ENCODE results near the gene LDHD. TPM values are rescaled to one million over a fixed set of nuclear protein-coding genes. Genes with fewer than 3 reads are reported as not detected.

The LDHD gene
- total and polyA plus RNA-seq, 10 of the 15 experiments (the other 5 are each of a cell fraction or from before 2014, with no cell fraction given) = 0.10 to 0.12 TPM; not detected in 8

GRCh38 chr16:75087375-75087979 is 29.1 kb downstream of the LDHD start:
- H3K36me3 ChIP-seq (ENCODE audit: control insufficient read depth in 2 of 2, insufficient read depth in 2 of 2, low read length in 1 of 2) = peaks cover 0 to 1% of the 10 kb centered on the region in 2 experiments; a peak in 1 of 4 replicates
- H3K27me3 ChIP-seq (replicated peaks in 1 of 2; ENCODE audit: control insufficient read depth in 2 of 2, insufficient read depth in 2 of 2, low read length in 1 of 2) = no peaks in the 10 kb centered on the region
- no peak overlapping the region for H3K27ac ChIP-seq (ENCODE audit: control insufficient read depth, insufficient read depth)
- FAIRE-seq (peak; percentile 23), ATAC-seq (no peak; the same call in 2 of the 3 replicates), DNase-seq (ENCODE audit: low read depth, low spot score) (no peak)
- 0 out of 2 replicates have a peak, but pooled peaks have one; percentile 12 for TF ChIP-seq EED (IDR thresholded peaks at IDR 0.05; ENCODE audit: low read depth)
- no peak for TF ChIP-seq KAT2A (conservative IDR thresholded peaks at IDR 0.05; ENCODE audit: control insufficient read depth, low read depth, low read length)
- TF ChIP-seq TAF1 (IDR thresholded peaks at IDR 0.05; ENCODE audit: borderline replicate concordance, low read depth, low read length) = no peak
- no peak for TF ChIP-seq ZNF217 (IDR thresholded peaks at IDR 0.05)
- H3K4me2 ChIP-seq (ENCODE audit: control insufficient read depth, insufficient read depth) = no peak overlapping the region
- ChIA-PET POLR2A (no interaction called here), CTCF (interaction anchor here (1.3 kb wide), 2 partner anchors 9 to 223 kb away, joined by 3 read pairs; no protein-coding TSS in a partner anchor), RAD21 (ENCODE audit: unreplicated experiment) (no interaction called here), SMC1A (ENCODE audit: uncharacterized antibody, unreplicated experiment) (interaction anchor here (1.1 to 1.8 kb wide), 3 partner anchors 12 to 43 kb away, joined by 3 to 5 read pairs (median 4); no protein-coding TSS in a partner anchor)
- 84% methylated on average over 10 of the region's 10 CpGs for WGBS (ENCODE audit: insufficient coverage, insufficient replicate concordance, low lambda C conversion rate, missing lambda C conversion rate)
- H3K9ac ChIP-seq (ENCODE audit: control insufficient read depth, insufficient read depth, low read length) = no peak overlapping the region
- H3K79me2 ChIP-seq (ENCODE audit: control insufficient read depth, insufficient read depth, low read length) = no peaks in the 10 kb centered on the region; the same call in 1 of the 2 replicates
- BruUV-seq (replicated peaks) = no TSS peak
- no peak overlapping the region for H3K4me3 ChIP-seq
- no peaks in the 10 kb centered on the region for H3K9me3 ChIP-seq (replicated peaks; ENCODE audit: control insufficient read depth, insufficient read depth, low read length)
- in situ Hi-C loops (cut with MboI) = no loop called here
- H4K20me1 ChIP-seq (ENCODE audit: control insufficient read depth, insufficient read depth) = no peaks in the 10 kb centered on the region; the same call in 1 of the 2 replicates
- peak overlapping the region; percentile 24; the same call in 1 of the 2 replicates for H2AFZ ChIP-seq (ENCODE audit: control insufficient read depth, low read depth, low read length)
- intact Hi-C loops (cut with micrococcal nuclease; ENCODE audit: unreplicated experiment) = no loop called here
- H3K4me1 ChIP-seq (ENCODE audit: control insufficient read depth, insufficient read depth, low read length) = peaks cover 15% of the 10 kb centered on the region

GRCh38 chr16:75086688-75087374 is 29.7 kb downstream of the LDHD start:
- BruUV-seq (replicated peaks) = no TSS peak
- ChIA-PET CTCF (interaction anchor here (1.3 to 1.5 kb wide), 2 partner anchors 24 to 222 kb away, joined by 3 to 4 read pairs; no protein-coding TSS in a partner anchor), SMC1A (ENCODE audit: uncharacterized antibody, unreplicated experiment) (interaction anchor here (1.1 to 1.8 kb wide), 3 partner anchors 11 to 44 kb away, joined by 3 to 5 read pairs (median 4); no protein-coding TSS in a partner anchor), POLR2A (interaction anchor here (1.0 kb wide), 1 partner anchor 74 kb away, joined by 4 read pairs; no protein-coding TSS in a partner anchor), RAD21 (ENCODE audit: unreplicated experiment) (no interaction called here)
- H3K36me3 ChIP-seq (ENCODE audit: control insufficient read depth in 2 of 2, insufficient read depth in 2 of 2, low read length in 1 of 2) = peaks cover 0 to 1% of the 10 kb centered on the region in 2 experiments; a peak in 1 of 4 replicates
- no peaks in the 10 kb centered on the region for H3K9me3 ChIP-seq (replicated peaks; ENCODE audit: control insufficient read depth, insufficient read depth, low read length)
- TF ChIP-seq WRNIP1 (IDR thresholded peaks at IDR 0.05; ENCODE audit: borderline replicate concordance, low read depth, low read length) (no peak), ZNF24 (IDR thresholded peaks at IDR 0.05) (no peak), ATF7 (IDR thresholded peaks at IDR 0.05; ENCODE audit: low read depth) (no peak), YBX1 (IDR thresholded peaks at IDR 0.05) (no peak)
- in situ Hi-C loops (cut with MboI) (no loop called here), intact Hi-C loops (cut with micrococcal nuclease; ENCODE audit: unreplicated experiment) (no loop called here)
- FAIRE-seq = no peak
- H2AFZ ChIP-seq (ENCODE audit: control insufficient read depth, low read depth, low read length) = no peak overlapping the region
- no peak for ATAC-seq
- H3K27me3 ChIP-seq (replicated peaks in 1 of 2; ENCODE audit: control insufficient read depth in 2 of 2, insufficient read depth in 2 of 2, low read length in 1 of 2) = no peaks in the 10 kb centered on the region
- H3K4me1 ChIP-seq (ENCODE audit: control insufficient read depth, insufficient read depth, low read length) = peaks cover 15% of the 10 kb centered on the region
- H3K4me2 ChIP-seq (ENCODE audit: control insufficient read depth, insufficient read depth) = no peak overlapping the region
- no peak overlapping the region for H3K9ac ChIP-seq (ENCODE audit: control insufficient read depth, insufficient read depth, low read length)
- H3K27ac ChIP-seq (ENCODE audit: control insufficient read depth, insufficient read depth) = no peak overlapping the region
- H3K79me2 ChIP-seq (ENCODE audit: control insufficient read depth, insufficient read depth, low read length) = no peaks in the 10 kb centered on the region; the same call in 1 of the 2 replicates
- no peaks in the 10 kb centered on the region; the same call in 1 of the 2 replicates for H4K20me1 ChIP-seq (ENCODE audit: control insufficient read depth, insufficient read depth)
- no peak overlapping the region for H3K4me3 ChIP-seq
- DNase-seq (ENCODE audit: low read depth, low spot score) = no peak
- WGBS (ENCODE audit: insufficient coverage, insufficient replicate concordance, low lambda C conversion rate, missing lambda C conversion rate) = 90% methylated on average over 10 of the region's 10 CpGs
